Stimulated activated CD4-positive, alpha-beta T cell treated with anti-CD3 and anti-CD28 coated beads, Interleukin-12 subunit alpha, Interleukin-12 subunit beta, amount 100 ng/mL, for 4 hours (primary cell): ENCODE measurements around the gene ACOXL.

Source experiments
- DNase-seq: peaks from one replicate; pipeline ENCODE4 v3.0.0-alpha.2; 2020

Gene ACOXL

GRCh38 chr2:110764931-110765330, 32.6 kb downstream of the ACOXL start:
- DNase-seq = no peak

GRCh38 chr2:110766291-110766690, 33.9 kb downstream of the ACOXL start:
- no peak for DNase-seq

- no peak for DNase-seq
Observed at GRCh38 chr2:110768591-110768990, 36.2 kb downstream of the ACOXL start.

- DNase-seq = no peak
Observed at GRCh38 chr2:110770404-110770958, 38.1 kb downstream of the ACOXL start.

GRCh38 chr2:110770959-110771431, 38.6 kb downstream of the ACOXL start:
- DNase-seq = no peak

- no peak for DNase-seq
Observed at GRCh38 chr2:110771547-110772382, 39.4 kb downstream of the ACOXL start.

- no peak for DNase-seq
Observed at GRCh38 chr2:110772383-110772755, 40.0 kb downstream of the ACOXL start.

- DNase-seq = no peak
Observed at GRCh38 chr2:110773401-110773921, 41.1 kb downstream of the ACOXL start.

- DNase-seq = no peak
Observed at GRCh38 chr2:110774701-110775100, 42.3 kb downstream of the ACOXL start.

GRCh38 chr2:110777531-110778311, 45.3 kb downstream of the ACOXL start:
- no peak for DNase-seq

GRCh38 chr2:110780461-110780860, 48.1 kb downstream of the ACOXL start:
- DNase-seq = no peak

- no peak for DNase-seq
Observed at GRCh38 chr2:110783196-110783873, 51.0 kb downstream of the ACOXL start.

- no peak for DNase-seq
Observed at GRCh38 chr2:110784047-110784631, 51.8 kb downstream of the ACOXL start.

GRCh38 chr2:110785439-110785838, 53.1 kb downstream of the ACOXL start:
- DNase-seq = no peak

GRCh38 chr2:110788976-110789375, 56.6 kb downstream of the ACOXL start:
- DNase-seq = no peak

- DNase-seq = no peak
Observed at GRCh38 chr2:110789706-110790105, 57.3 kb downstream of the ACOXL start.

GRCh38 chr2:110790907-110791306, 58.5 kb downstream of the ACOXL start:
- DNase-seq = no peak

- no peak for DNase-seq
Observed at GRCh38 chr2:110791435-110791834, 59.1 kb downstream of the ACOXL start.

GRCh38 chr2:110793034-110793433, 60.7 kb downstream of the ACOXL start:
- DNase-seq = no peak

- DNase-seq = no peak
Observed at GRCh38 chr2:110794390-110794789, 62.0 kb downstream of the ACOXL start.

GRCh38 chr2:110794951-110795350, 62.6 kb downstream of the ACOXL start:
- DNase-seq = no peak

- no peak for DNase-seq
Observed at GRCh38 chr2:110796716-110797301, 64.4 kb downstream of the ACOXL start.
